GM21360 (cell line): ENCODE measurements around the gene BRD9.

Experiments
- ATAC-seq: cut with Tn5 transposase; IDR thresholded peaks from one replicate; pipeline ENCODE4 v1.9.1; 2021; ENCODE audit warnings: mild to moderate bottlenecking, moderate library complexity; ENCODE audit not compliant: unreplicated experiment

BRD9 gene

GRCh38 chr5:905139-905642 is 12.6 kb upstream of the BRD9 start:
- ATAC-seq, result no peak

GRCh38 chr5:903756-904096 is 11.1 kb upstream of the BRD9 start:
- ATAC-seq, result no peak

- no peak for ATAC-seq
These were observed 9.7 kb upstream of the BRD9 start for GRCh38 chr5:902129-902916.

GRCh38 chr5:900781-901180 is 8.2 kb upstream of the BRD9 start:
- ATAC-seq, result no peak

GRCh38 chr5:893711-894110 is 1.1 kb upstream of the BRD9 start:
- no peak for ATAC-seq

- peak; percentile 16 for ATAC-seq
These were observed 521 bp upstream of the BRD9 start for GRCh38 chr5:893137-893506.

- ATAC-seq, result no peak
These were observed 686 bp downstream of the BRD9 start for GRCh38 chr5:891837-892393.

- no peak for ATAC-seq
These were observed 1.3 kb downstream of the BRD9 start for GRCh38 chr5:891117-891836.

GRCh38 chr5:889075-889710 is 3.4 kb downstream of the BRD9 start:
- no peak for ATAC-seq

- no peak for ATAC-seq
These were observed 4.0 kb downstream of the BRD9 start for GRCh38 chr5:888638-889035.

GRCh38 chr5:887947-888637 is 4.5 kb downstream of the BRD9 start:
- ATAC-seq, result no peak

- ATAC-seq, result no peak
These were observed 5.8 kb downstream of the BRD9 start for GRCh38 chr5:886716-887325.

GRCh38 chr5:886036-886435 is 6.6 kb downstream of the BRD9 start:
- ATAC-seq, result no peak

- no peak for ATAC-seq
These were observed 7.1 kb downstream of the BRD9 start for GRCh38 chr5:885529-885928.

- ATAC-seq, result no peak
These were observed 7.5 kb downstream of the BRD9 start for GRCh38 chr5:885127-885442.

GRCh38 chr5:884345-885126 is 8.1 kb downstream of the BRD9 start:
- no peak for ATAC-seq

GRCh38 chr5:883475-884181 is 9.0 kb downstream of the BRD9 start:
- no peak for ATAC-seq

- ATAC-seq, result no peak
These were observed 10.1 kb downstream of the BRD9 start for GRCh38 chr5:882253-883183.
